Renal cortex interstitium (tissue), 11 donors: ENCODE measurements around the gene NACA. TPM values are rescaled to one million over a fixed set of nuclear protein-coding genes. Genes with fewer than 3 reads are reported as not detected.
"Not testable (repeated sequence)": the region's sequence is repeated elsewhere in the genome, so short reads cannot be mapped to it uniquely, and the experiment has no call there.

Source experiments
- DNase-seq, 11 donors: peaks; one replicate each; pipeline ENCODE4 v3.0.0-alpha.2; 2013; ENCODE audit warnings: low read depth in 9 of 11, low spot score in 4 of 11; ENCODE audit errors: extremely low read depth in 1 of 11
- polyA plus RNA-seq, 3 donors: library from polyadenylated mRNA; unstranded; fragments of 120-200 nt; gene quantifications; one replicate each; pipeline ENCODE4 v1.2.1, GENCODE V29; 2013; ENCODE audit not compliant: insufficient read length in 3 of 3

The NACA gene
- polyA plus RNA-seq, 3 donors, result 1,963 to 2,373 (median 2,287) TPM

DNA sequence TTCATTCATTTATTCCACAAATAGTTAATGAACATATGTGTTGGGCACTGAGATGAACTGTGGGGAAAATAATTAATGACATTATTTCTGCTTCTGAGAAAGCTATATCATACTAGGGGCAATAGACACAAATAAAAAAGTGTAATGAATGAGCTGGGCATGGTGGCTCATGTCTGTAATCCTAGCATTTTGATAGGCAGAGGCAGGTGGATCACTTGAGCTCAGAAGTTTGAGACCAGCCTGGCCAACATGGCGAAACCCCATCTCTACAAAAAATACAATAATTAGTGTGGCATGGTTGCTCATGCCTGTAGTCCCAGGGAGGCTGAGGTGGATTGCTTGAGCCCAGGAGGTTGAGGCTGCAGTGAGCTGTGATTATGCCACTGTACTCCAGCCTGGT lies 32.9 kb upstream of the NACA start:
- DNase-seq, result not testable (repeated sequence)

- no peak for DNase-seq
Measured at GRCh38 chr12:56753566-56753965, 28.5 kb upstream of the NACA start.

DNA sequence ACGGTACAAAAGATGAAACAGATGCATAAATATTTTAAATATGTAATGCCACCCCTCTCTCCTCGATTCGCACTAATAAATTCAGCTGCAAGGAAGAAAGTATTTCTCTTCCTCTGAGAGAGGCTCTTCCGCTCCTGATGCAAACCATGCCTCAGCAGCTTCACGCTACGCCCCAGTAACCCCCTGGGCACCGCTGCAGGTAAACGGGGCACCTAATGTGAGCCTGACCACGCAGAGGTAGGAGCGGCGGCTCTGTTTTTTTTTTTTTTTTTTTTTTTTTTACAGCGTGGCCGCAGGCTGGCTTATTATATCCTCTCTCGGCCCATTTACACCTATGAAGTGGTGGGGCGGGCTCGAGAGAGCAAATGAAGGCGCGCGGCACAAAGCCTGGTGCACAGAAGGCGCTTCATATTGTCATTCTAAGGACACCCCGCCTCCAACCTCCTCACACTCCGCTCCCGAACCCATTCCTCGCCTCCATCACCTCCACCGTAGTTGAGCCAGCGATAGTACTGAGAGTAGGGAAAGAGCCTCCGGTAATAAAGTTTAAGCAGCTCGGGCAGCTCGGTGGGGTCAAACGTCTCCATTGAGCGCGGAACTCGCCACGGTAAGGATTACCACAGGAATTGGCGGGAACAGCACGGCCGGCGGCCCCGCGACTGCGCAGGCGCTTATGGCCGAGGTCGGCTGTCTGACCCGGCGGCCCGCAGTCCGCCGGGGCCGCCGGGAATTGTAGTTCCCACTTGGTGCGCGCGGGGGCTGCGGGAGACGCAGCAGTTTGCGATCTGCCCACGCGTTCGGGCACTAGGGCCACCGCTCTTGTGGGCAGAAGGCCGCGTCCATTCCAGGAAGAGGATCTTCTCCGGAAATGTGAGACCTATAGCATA lies 26.9 kb upstream of the NACA start, which contains the start of gene PRIM1:
TSS of gene PRIM1 (minus strand) at position 612 of the 887 bp plus-strand sequence. CDS start at position 587, 25 bp downstream.
- peak; percentile 62 to 78 (median 71) for DNase-seq

DNA sequence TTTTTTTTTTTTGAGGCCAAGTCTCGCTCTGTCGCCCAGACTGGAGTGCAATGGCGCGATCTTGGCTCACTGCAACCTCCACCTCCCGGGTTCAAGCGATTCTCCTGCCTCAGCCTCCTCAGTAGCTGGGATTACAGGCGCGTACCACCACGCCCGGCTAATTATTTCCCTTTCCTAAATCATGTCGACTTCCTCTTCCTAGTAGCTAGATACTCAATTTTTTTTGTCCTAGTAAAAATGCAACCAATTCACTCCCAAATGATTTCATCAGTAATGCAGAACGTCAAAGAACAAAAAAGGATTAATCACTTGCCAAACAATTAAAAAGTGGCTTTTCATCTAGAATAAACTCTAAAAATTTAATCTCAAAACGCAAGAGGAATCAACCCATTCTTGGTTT lies 25.5 kb upstream of the NACA start:
- not testable (repeated sequence) for DNase-seq

- no peak for DNase-seq
Measured at GRCh38 chr12:56749853-56750252, 24.8 kb upstream of the NACA start.

GRCh38 chr12:56749359-56749758 lies 24.3 kb upstream of the NACA start:
- DNase-seq, result no peak

DNA sequence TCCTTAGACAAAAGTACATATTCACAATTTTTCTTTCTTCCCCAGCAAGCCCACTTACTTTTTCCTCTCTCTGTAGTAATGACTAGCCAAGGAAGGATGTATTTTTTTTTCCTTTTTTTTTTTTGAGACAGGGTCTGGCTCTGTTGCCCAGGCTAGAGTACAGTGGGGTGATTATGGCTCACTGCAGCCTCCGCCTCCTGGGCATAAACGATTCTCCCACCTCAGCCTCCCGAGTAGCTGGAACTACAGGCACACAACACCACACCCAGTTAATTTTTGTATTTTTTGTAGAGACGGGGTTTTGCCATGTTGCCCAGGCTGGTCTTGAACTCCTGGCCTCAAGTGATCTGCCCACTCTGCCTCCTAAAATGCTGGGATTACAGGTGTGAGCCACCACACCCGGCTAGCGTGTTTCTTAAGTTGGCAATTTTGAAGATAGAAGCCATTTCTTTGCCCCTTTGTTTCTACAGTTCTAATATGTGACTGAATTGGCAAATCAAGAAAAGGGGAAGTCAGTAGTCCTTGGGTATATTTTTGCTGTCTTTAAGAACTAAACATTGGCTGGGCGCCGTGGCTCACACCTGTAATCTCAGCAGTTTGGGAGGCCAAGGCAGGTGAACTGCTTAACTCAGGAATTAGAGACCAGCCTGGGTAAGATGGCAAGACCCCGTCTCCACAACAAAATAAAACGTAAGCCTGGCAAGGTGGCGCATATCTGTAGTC lies 3.2 kb upstream of the NACA start:
- no peak for DNase-seq

DNA sequence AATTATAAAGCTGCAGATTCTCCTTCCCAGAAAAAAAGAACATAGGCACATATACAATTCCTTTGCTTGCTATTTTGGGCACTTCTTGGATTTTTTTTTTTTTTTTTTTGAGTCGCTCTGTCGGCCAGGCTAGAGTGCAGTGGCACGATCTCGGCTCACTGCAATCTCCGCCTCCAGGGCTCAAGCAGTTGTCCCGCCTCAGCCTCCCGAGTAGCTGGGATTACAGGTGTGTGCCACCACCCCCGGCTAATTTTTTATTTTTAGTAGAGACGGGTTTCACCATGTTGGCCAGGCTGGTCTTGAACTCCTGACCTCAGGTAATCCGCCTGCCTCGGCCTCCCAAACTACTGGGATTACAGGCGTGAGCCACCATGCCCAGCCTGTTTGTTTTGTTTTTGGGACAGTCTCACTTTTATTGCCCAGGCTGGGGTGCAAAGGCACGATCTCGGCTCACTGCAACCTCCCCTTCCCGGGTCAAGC lies 1.1 kb upstream of the NACA start:
- DNase-seq, result not testable (repeated sequence)

DNA sequence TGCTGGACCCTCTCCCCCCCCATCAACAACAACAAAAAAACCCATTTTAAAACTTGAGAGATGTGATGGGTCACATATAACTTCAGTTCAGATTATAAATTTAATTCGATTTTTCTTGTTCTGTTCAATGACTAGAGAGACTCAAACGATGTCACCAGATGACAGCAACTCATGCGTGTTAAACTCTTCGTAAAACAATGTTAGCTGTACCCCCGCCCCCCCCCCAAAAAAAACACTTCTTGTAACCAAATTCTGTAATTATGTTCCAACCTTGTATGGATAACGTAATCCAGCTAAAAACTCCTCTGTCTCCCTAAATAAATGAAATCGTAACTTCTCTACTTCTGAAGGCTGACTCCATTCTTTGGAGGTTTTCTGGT lies 614 bp upstream of the NACA start:
- peak in 2 of 11 donors; percentile 7 to 10 for DNase-seq

- peak in 1 of 11 donors; percentile 11 for DNase-seq
Measured at GRCh38 chr12:56724701-56724971, 463 bp downstream of the NACA start.

DNA sequence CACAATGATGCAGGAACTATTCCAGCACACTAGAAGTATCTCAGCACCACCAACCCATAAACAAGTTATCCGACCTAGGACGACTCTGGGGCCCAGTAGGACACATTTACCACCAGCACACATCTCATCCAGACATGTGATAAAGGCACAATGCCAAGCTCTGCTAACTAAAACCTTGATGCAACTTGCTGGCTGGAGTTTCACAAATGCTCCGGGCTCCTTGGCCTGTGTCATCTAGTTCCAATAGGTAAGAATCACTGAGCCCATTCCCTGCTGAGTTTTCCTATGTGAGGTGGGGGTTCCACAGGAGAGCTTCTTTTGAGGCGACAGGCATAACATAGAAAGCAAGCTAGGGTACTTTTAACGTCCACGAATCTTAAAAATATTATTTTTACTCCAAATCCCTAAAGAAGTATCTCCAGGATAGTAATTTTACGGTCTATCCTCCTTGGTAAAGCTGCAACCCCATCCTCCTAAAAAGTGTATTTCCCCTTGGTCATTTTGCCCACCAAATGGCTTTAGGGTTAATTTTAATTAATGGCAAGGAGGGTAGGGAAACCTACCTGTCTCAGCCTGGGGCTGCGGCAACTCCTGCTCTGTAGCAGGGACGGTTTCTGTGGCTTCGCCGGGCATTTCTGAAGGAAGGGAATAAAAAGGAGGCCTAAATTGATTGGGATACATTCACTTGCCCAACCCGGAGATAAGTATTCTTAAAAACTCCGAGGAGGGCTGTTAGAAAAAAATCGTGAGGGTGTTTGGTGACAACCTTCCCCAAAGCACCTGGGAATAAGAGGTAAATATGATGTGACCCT lies 1.0 kb downstream of the NACA start:
- peak in 4 of 11 donors; percentile 13 to 28 (median 19) for DNase-seq

GRCh38 chr12:56723352-56723751 lies 1.7 kb downstream of the NACA start:
- DNase-seq, result no peak

DNA sequence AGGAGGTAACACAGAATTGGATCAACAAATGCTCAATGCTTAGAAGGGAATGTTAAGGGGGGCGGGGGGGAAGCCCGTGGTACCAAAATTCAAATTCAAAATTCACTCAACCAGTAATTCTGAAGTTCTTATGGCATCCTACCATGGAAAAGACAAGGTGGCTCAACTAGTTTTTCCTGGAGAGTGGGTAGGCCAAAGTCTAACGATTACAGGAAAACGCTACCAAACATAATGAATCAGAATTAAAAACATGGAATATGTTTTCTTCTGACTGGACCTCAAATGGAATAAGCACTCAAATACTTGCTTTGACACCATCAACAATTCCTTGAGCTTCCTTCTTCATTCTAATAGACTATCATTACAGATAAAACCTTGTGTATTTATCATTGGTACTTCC lies 2.3 kb downstream of the NACA start:
- no peak for DNase-seq

- no peak for DNase-seq
Measured at GRCh38 chr12:56721721-56722120, 3.4 kb downstream of the NACA start.

- no peak for DNase-seq
Measured at GRCh38 chr12:56721216-56721615, 3.9 kb downstream of the NACA start.

DNA sequence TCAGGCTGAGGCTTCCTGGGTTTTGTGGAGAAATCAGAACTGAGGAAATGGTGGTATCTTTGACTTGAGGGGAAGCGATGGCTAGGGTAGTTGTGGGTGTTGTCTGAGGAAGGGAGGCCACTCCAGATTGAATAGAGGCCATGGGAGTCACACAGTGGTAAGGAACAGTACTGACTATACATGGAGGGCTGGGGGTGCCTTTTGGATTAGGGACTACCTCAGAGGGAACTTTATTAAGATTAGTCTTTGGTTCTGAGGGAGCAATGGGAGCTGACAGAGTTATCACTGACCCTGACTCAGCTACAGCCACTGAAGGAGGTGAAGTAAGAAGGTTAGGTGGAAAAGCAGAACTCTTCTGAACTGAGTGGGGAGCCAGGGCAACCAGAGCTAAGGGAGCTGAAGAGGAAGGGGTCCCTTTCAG lies 4.4 kb downstream of the NACA start:
- no peak for DNase-seq

GRCh38 chr12:56719056-56719455 lies 6.0 kb downstream of the NACA start:
- DNase-seq, result no peak

DNA sequence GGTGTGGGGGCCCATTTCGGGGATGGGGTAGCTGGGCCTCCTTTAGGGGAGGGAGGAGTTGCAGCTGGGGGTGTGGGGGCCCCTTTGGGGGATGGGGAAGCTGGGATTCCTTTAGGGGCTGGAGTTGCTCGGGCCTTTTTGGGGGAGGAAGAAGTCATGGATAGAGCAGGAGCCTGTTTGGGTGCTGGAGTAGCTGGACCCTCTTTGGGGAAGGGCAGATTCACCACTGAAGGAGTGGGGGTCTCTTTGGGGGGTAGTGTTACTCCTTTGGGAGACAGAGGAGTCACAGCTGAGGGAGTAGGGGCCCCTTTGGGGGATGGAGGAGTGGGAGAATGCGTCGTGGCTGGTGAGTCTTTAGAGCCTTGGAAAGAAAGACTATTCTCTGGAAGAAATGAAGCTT lies 6.5 kb downstream of the NACA start:
- no peak for DNase-seq

GRCh38 chr12:56718149-56718548 lies 7.0 kb downstream of the NACA start:
- DNase-seq, result no peak
